Stimulated activated CD4-positive, alpha-beta T cell treated with anti-CD3 and anti-CD28 coated beads, Interleukin-15, amount 100 ng/mL, for 24 hours (primary cell): Measurements from ENCODE around the gene PLEKHA1.
A peak's percentile ranks its signal among the peaks of the same experiment; 100 is the strongest.

Source experiments
- DNase-seq: peaks from one replicate; pipeline ENCODE4 v3.0.0-alpha.2; 2020

The PLEKHA1 gene

DNA sequence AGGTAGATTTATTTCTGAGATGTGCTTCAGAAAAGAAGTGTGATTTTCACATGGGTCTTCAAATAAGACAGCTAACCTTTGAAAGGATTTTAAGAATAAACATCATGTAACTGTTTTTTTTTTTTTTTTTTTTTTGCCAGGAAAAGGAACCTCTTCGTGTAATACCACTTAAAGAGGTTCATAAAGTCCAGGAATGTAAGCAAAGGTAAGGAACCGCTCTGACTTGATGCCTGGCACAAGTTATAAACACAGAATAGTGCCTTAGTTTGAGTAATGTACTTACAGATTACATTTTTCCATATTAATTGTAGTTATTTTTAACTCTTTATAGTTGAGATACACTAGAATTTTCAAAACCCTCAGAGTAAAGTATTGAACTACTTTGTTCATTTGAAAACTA is 49.6 kb downstream of the PLEKHA1 start:
- no peak for DNase-seq

DNA sequence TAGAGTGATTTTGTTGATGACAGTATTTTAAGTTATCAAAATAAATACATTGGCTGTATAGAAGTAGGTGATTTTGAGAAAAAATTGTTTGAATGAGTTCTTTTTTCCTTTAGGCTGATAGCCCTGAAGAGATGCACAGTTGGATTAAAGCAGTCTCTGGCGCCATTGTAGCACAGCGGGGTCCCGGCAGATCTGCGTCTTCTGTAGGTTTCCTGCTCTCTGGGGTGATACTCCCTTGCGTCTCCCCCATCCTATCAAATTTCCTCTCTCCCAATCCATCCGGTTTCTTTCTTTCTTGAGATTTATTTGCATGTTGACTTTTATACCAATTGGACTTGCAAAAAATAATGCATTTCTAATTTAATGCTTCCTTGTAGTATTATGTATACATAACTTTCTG is 52.3 kb downstream of the PLEKHA1 start:
- no peak for DNase-seq

DNA sequence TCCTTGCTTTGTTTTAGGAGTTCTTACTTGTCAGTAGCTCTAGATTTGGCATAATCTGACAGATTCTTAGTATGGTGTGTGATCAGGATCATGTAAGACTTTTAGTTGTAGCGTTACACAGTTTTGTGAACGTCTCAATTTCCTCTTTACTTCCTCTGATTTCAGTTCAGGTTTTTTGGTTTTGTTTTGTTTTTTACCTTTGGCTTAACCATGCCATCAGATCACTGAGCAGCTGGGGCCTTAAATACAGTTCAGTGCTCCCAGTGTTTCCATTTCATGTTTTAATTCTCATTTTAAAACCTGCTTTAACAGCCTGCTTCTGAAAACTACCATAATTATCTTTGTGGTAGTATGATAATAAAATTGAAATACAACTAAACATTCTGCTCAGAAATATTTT is 52.8 kb downstream of the PLEKHA1 start:
- DNase-seq: no peak

DNA sequence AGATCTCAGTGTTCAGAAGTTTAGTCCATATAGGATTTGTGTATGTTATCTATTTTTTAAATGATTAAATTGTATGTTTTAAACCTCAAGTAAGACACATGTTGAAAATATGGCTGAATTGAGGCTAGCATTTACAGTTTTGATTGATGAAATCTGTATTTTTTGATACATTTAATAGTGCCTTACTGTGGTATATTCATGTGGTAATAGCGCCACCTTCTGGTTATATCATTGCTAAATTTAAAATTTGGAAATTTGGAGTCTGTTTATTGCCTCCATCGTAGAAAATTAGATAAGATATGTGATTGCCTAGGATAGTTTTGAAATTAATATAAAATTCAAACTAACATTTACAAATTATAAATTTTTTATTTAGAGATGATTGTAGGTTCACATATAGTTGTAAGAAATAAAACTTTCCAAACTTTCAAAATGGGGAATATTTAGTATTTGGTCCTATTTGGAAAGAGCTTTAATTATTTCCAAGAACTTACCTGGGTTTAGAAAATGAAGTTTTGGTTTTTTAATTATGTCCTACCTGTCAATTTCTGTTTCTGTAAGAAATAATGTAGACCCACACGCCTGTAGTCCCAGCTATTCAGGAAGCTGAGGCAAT is 60.8 kb downstream of the PLEKHA1 start:
- no peak for DNase-seq

DNA sequence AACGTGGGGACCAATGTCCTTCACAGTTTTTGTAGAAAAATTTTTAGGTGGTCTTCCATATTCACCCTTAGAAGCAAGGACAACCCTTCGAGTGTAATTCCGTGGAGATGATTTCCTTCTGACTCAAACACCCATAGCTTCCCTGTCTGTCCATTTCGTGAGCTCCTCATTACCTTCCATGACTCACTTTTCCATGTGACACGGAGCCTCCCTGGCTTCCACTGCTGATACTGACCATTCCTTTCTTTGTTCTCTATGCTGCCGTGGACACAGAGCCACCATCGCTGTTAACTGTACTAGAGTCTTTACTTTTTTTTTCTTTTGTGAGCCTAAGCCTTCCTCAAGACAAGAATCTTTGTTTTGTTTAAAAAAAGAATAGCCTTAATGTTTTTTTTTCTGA is 67.5 kb downstream of the PLEKHA1 start:
- no peak for DNase-seq

DNA sequence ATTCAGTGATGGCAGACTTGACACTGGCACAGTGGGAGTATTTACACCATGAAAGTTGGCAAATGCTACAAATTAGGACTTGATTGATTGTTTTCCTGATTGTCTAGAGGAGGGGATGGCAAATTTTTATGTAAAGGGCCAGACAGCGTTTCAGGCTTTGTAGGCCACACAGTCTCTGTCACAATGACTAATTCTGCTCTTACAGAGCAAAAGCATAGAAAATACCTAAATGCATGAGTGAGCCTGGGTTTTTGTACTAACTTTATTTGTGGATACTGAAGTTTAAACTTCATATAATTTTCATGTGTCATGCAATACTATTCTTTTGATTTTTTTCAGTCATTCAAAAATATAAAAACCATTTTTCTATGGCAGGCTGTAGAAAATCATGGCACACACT is 71.0 kb downstream of the PLEKHA1 start:
- no peak for DNase-seq

DNA sequence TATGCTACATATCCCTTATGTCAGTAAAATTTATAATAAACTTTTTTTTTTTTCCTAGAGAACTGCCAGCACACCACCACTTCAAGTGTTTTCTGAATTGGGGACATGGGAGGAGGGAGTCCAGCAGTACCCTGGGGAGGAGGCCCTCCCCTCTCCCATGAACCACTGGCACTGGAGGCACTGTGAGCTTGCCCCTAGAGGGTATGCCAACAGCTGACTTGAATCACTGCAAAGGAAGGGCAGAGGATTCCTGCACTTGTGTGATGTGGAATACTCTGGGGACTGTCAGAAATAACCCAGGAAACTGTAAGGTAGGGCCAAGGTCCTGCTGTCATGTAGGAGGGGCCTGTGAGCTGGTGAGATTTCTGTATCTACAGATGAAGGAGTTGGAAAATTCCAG is 71.4 kb downstream of the PLEKHA1 start:
- no peak for DNase-seq

DNA sequence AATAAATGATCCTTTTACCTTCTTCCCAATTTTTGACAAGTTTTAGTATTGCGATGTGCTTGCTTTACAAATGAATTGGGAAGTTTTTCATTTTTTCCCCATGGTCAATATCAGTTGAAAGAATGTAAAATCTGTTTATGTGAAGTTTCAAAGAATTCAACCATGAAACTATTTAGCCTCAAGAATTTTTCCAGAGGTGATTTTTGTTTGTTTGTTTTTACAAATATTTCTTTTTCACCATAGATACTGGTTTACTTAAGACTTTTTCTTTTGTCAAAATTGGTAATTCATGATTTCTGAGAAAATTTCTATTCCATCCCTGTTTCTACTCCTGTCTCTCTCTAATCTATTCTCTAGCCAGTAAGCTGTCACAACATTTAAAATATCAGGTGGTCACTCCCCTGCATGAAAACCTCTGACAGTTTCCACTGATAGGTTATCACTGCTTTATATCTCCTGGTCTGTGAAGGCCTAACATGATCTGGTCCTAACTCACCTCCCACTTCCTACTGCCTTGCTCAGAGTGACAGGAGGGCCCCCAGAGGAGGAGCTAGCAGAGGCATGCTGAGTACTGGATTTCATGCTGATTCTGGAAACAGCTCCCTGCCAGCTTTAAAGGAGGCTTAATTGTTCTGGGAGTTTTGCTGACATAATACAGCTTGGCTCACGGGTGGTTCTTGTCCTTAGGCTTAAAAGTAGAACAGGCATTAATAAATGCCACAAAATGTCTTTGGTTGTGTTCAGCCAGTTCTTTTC is 72.3 kb downstream of the PLEKHA1 start:
- no peak for DNase-seq

DNA sequence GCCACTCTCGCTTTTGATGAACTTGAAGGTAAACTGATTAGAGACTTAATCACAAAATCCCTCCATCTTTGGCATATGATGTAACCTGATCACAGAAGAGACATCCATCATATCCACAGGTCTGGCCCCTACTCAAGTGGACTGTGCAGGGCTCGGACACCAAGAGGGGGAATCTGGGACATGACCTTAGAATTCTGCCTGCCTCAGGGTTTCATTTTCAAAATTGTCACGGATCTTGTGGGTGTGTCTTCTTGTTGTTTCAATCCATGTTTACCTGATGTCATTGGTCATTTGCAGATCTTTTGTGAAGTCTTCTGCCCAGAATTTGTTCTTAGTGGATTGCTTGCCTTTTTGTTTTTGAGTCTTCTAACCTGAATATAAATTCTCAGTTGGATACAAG is 74.1 kb downstream of the PLEKHA1 start:
- DNase-seq: no peak

DNA sequence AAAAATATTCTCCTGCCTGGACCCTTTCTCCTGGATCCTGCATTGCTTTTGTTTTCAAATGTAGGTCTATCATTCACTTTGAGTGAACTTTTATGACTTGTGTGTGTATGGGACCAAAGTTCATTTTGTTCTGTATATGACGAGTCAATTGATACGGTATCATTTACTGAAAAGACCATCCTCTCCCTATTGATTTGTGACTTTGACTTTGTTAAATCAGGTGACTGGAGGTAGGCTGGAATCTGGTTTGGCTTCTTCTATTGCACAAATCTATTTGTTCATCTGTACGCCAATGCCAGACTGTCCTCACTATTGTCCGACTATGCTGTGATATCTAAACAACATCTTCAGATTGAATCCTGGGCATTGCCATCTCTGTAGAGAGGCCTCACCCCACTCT is 74.6 kb downstream of the PLEKHA1 start:
- DNase-seq: no peak

DNA sequence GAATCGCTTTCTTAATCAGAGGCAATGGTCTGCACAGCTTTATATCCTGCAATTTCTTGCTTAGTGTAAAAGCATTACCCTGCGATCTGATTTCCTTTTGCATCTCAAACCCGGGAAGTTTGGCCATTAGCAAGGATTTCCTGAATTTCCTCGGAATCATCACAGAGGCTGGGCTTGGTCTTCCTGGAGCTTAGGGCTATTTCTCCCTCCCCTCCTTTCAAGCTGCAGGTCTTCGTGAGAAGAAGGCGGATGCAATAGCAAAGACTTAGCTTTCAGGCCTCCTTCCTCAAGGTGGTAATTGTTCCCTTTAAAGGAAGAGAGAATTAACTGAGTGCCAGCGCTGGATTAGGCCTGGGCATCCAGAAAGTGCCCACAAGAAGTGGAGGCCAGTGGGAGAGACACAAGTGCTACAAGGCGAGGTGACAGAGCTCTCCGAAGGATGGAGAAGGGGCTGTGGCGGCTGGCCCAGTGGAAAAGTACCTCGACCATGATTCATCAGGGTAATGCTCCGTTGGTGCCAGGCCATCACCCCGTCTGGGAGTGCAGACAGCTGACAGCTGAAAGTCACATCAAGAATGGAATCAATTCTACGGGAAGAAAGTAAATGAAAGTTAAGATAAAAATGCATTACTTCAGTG is 76.0 kb downstream of the PLEKHA1 start:
- no peak for DNase-seq

DNA sequence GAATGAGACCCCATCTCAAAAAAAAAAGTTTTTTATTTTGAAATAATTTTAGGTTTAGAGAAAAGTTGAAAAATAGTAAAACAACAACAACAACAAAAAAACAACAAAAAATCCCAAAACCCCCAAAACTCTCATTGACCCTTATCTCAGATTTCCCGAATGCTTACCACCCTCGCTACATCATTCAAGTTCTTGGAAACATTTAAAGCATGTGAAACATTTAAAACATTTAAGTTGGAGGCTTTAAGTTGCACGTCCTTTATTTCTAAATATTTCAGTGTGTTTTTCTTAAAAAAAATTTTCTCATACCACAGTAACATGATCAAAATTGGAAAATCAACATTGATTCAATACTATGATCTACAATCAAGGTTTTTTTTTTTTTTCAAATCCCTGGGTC is 79.6 kb downstream of the PLEKHA1 start:
- DNase-seq: no peak

DNA sequence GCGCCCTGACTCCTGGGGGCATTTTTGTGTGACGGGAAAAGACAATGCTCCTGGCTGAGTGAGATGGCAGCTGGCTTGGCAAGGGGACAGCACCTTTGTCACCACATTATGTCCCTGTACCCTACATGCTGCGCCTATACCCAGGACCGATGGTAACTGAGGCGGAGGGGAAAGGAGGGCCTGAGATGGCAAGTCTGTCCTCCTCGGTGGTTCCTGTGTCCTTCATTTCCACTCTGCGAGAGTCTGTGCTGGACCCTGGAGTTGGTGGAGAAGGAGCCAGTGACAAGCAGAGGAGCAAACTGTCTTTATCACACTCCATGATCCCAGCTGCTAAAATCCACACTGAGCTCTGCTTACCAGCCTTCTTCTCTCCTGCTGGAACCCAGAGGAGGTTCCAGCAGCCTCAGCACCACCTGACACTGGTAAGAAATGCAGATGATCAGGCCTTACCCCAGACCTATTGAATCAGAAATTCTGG is 80.1 kb downstream of the PLEKHA1 start, which contains the start of gene ARMS2:
ARMS2 (plus strand) TSS at position 51 of the 478 bp plus-strand sequence; CDS start at position 126, 75 bp downstream.
- DNase-seq: no peak

DNA sequence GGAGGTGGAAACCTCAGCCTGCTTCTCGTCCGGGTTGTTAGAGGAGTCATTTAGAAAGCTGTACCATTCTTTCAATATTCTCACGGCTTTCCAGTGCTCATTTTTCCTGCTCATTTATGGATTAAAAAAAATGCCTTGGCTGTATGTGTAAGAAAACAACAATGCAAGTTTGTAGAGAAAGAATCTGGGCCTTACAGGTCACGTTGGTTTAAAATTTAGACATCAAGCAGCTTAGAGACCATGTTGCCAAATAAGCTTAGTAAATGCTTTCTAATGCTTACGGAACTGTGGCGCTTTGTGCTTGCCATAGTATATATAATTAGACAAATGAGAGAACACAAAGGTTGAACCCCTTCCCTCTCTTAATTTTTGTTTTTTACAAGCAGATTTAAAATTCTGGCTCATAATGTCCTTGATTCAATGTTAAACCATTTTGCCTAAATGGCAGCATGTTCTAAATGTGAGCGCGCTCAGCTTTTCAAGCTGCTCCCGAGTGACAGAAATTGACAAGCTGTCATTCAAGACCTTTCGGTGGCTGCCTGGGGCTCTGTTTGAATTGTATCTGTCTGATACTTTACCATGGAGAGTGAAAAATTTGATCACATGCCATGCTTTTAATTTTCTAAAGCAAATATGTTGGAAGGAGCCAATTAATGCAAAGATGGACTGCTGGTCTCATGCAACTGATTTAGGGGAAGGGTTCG is 81.0 kb downstream of the PLEKHA1 start:
- DNase-seq: no peak

DNA sequence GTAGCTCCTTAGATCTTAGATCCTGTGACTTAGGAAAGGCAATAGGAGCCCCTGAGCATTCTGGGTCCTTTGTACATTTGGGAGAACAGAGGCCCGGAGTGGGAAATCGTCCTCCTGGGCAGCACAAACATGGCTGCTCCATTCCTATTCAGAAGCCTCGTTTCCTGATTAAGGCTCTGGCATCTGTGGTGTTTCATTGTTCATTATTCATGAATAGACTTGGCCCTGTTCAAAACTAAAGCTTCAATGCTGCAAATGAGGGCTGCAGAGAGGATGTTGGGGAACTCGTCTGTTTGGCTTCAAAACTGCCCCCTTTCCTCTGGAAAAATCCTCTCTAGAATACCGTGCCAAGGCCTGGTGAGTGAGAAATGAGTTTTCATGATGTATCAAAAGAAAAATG is 83.4 kb downstream of the PLEKHA1 start:
- no peak for DNase-seq

DNA sequence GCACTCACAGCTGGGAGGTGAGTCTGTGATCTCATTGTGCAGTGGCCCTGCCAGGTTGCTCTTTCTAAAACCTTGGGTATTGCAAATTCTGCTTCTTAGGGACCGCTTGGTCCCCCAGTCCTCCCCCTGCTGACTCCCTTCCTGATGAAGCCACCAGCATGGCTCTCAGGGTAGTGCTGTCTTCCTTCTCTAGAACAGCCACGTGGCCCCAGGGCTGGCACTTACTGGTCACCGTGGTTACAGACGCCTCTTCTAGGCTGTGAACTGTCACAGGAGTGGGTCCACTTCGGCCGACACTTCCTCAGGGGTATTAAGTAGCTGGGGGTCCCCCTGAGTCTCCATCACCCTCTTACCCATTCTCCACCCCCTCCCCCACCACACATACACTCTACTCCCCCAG is 84.2 kb downstream of the PLEKHA1 start:
- DNase-seq: no peak

DNA sequence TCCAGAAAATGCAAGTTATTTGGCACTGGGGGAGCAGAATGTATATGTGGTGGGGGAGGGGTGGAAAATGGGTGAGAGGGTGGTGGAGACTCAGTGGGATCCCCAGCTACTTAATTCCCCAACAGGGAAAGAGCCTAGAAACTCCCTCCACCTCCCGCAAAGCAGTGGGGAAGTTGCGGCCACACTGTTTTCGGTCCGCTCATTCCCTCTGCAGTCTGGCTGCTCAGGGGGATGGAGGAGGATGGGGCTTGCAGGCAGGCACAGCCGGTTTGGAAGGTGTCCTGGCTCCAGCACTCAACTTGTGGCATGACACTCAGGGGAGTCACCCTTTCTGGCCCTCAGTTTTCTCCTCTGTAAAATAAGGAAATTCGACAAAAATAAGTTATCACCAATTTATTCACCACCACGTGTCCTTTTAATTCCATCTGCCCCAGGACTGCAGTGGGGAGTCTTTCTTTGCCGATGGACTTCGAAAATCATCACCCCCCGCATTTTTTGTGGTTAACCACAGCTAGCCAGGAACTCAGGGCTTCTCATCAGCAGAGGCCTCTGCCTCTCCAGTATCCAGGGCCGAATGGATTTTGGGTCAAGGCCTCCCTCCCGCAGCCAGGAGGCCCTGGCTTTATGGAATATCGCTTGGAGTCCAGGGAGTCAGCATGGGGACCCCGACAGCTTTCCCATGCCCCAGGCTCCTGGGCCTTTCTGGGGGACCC is 85.2 kb downstream of the PLEKHA1 start:
- DNase-seq: no peak

DNA sequence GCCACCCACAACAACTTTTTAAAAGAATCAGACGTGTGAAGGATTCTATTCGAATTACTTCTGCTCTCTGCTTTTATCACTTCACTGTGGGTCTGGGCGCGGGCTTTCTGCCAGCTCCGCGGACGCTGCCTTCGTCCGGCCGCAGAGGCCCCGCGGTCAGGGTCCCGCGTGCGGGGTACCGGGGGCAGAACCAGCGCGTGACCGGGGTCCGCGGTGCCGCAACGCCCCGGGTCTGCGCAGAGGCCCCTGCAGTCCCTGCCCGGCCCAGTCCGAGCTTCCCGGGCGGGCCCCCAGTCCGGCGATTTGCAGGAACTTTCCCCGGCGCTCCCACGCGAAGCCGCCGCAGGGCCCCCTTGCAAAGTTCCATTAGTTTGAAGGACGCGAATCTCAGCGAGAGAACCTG is 86.4 kb downstream of the PLEKHA1 start:
- peak; percentile 12 for DNase-seq

DNA sequence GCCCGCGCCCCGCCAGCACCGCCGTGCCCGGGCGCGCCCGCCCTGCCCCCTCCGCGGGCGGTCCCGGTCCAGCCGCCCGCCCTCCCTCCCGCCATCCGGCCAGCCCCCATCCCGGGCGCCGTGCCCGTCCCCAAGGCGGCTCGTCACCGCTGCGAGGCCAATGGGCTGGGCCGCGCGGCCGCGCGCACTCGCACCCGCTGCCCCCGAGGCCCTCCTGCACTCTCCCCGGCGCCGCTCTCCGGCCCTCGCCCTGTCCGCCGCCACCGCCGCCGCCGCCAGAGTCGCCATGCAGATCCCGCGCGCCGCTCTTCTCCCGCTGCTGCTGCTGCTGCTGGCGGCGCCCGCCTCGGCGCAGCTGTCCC is 86.8 kb downstream of the PLEKHA1 start, which contains the start of gene HTRA1:
HTRA1 (plus strand) TSS at position 187 of the 362 bp plus-strand sequence; CDS start at position 287, 100 bp downstream.
- DNase-seq: peak; percentile 17

DNA sequence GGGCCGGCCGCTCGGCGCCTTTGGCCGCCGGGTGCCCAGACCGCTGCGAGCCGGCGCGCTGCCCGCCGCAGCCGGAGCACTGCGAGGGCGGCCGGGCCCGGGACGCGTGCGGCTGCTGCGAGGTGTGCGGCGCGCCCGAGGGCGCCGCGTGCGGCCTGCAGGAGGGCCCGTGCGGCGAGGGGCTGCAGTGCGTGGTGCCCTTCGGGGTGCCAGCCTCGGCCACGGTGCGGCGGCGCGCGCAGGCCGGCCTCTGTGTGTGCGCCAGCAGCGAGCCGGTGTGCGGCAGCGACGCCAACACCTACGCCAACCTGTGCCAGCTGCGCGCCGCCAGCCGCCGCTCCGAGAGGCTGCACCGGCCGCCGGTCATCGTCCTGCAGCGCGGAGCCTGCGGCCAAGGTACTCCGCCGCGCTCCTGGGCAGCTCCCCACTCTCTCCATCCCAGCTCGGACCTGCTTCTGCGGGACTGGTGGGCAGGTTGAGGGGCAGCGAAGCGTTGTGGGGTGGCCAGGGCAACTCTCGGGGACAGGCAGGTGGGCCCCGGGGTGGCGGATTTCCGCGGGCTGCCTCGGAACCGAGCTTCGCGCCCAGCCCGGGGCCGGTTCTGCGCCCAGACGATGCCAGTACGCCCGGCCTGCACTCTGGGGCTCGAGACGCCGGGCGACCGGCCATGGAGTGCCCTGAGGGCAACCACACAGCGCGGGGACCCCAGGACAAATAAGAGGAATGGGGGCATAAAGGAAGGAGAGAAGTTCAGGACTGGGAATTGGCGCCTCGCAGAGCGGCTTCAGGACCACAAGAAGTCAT is 87.4 kb downstream of the PLEKHA1 start:
- peak; percentile 22 for DNase-seq

DNA sequence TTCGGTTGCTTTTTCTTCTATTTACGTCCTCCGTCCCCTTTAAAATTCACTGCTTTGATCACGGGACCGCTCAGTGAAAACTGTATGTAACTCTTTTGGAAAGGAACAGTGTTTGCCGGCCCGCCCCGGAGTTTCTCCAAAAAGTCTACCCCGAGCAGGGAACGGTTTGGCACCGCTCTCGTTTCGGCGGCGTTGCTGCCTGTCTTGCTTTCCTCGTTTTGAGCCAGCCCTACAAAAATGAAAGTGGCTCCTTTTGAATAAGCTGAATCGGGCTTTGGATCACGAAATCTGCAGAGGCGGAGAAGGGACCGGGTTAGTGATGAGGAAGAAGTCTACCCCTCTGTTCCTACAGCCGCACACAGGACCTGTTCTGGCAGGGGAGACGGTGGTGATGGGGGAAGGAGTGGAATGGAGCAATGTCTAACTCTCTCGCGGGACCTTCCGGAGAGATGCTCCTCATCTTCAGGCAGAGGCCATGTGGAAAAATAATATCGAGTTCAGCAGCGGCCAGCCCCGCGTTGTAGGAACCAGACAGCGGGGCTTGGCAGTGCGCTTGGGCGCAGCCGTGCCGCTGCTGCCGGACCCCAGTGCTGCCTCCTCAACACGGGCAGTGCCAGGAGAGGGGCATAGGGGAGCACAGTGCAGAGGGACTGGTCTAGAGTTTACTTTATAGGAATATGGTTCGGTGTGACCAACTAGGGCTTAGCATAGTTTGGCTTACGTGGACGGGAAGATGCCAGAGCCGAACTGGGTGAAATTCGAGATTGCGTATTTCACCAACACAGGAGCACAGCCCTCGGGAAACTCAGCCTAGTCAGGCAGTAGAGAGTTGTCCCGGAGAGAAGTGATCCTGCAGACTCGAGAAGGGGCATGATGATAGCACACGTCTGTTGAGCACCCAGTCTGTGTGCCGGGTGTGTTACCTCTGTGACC is 88.3 kb downstream of the PLEKHA1 start:
- DNase-seq: peak; percentile 27
